Fibroblast of gingiva (primary cell): ENCODE data around the gene TENT4B.

Experiments
- DNase-seq: peaks from one replicate; pipeline ENCODE4 v3.0.0-alpha.2; 2011; ENCODE audit warnings: low read depth

Gene TENT4B

GRCh38 chr16:50195756-50196155 lies 42.6 kb downstream of the TENT4B start:
- no peak for DNase-seq

DNA sequence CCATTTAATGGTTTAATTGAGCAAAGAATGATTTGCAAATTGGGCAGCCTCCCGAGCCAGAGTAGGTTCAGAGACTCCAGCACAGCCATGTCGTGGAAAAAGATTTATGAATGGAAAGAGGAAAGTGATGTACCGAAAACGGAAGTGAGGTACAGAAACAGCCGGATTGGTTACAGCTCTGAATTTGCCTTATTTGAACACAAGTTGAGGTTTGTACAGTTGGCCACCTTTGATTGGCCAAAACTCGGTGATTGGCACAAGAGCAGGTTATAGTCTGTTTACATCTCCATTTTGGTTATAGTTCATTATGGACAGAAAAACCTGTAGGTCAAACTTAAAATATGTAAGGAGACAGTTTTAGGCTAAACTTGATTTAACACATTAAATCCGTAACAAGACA lies 44.5 kb downstream of the TENT4B start:
- no peak for DNase-seq

DNA sequence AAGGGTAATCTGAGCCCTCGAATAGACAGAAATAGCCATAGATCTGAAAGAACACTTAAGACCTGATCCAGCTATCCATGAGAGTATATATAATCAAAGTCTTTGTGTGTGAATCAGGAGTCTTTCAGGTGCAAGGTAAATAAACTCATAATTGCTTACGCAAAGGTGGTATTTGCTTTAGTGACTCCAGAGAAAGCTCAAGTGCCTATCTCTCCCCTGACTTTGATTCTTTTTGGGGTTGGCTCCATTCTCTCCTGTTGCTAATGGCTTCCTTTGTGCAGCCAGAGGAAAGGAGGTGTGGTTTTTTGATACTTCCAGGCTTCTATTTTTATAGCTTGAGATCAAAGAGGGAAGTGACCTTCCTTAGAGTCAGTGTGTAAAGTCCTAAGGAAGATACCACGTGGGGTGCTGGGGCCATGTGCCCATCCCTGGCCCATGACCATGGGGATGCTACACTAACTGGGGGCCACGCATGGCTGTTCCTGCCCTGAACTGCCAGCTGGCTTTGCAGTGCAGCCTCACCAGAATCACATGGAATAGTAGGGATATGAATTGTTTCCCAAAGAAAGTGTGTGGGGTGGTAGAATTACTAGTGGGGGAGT lies 45.8 kb downstream of the TENT4B start:
- no peak for DNase-seq

- peak; percentile 23 for DNase-seq
These were observed 48.7 kb downstream of the TENT4B start for GRCh38 chr16:50201787-50202186.

GRCh38 chr16:50202926-50203624 lies 50.0 kb downstream of the TENT4B start:
- DNase-seq, result peak; percentile 95

DNA sequence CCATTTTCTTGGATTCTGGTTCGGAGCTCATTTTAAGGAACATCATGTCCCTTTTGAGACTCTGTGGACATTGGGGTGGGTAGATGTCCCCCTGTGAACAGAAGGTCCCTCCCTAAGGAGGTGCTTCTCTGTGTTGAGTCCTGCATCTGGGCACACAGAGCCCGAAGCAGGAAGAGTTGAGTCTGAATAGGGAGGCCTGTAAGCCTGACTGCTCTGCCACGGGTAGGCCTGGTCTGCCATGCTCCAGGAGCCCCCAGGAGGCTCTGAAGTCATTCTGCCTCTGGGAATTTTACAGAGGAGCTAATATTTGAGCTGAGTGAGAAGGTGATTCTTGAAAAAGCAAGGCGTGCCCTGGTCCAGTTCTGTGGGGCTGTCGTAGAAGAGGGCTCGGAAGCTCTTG lies 50.6 kb downstream of the TENT4B start:
- DNase-seq, result no peak

DNA sequence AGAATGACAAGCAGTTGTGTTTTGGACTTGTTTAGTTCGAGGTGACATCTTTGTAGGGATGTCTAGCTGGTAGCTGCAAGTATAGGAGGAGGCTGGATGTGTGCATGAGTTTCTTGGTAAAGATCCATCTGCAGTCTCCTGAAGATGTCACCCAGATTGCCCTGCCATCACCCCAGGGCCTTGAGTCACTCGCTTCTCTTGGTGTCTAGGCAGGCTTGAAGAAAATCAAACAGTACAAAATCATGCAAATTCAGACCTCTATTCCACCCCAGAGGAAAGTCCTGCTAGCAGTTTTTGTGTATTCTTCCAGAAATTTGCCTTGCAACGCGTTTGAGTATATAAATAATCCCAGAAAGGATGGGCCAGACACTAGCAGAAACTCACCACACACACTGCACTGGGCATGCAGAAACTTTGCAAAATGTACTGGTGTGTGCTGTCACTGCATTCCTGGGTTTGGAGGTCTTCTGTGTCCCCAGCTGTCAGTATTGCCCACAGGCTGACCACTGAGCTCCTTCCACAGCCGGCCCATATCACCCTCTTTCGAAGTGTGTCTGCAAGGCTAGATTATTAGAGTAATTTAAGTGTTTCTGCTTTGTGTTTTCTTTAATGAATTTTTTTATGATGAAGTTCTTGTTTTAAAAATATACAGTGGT lies 51.5 kb downstream of the TENT4B start:
- DNase-seq, result no peak

DNA sequence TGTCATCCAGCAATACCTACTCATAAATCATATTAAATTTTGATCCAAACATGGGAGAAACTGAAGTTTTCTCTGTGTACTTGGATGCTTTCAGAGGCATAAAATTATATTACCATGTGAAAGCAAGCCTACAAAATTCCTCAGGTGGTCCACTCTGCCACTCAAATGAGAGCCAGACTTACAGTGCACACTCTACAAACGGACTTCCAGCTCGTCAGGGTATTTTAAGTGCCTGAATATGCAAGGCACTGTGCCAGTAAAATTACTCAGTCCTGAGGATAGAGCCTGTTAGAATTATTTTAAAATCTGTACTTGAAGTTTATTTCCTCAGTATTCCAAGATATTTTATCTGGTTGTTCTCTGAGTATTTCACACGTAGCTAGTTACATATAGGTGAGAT lies 54.5 kb downstream of the TENT4B start:
- DNase-seq, result peak; percentile 42

GRCh38 chr16:50208460-50208931 lies 55.4 kb downstream of the TENT4B start:
- DNase-seq, result peak; percentile 31

GRCh38 chr16:50209546-50210265 lies 56.6 kb downstream of the TENT4B start:
- DNase-seq, result peak; percentile 15

GRCh38 chr16:50210266-50211038 lies 57.3 kb downstream of the TENT4B start:
- peak; percentile 87 for DNase-seq

DNA sequence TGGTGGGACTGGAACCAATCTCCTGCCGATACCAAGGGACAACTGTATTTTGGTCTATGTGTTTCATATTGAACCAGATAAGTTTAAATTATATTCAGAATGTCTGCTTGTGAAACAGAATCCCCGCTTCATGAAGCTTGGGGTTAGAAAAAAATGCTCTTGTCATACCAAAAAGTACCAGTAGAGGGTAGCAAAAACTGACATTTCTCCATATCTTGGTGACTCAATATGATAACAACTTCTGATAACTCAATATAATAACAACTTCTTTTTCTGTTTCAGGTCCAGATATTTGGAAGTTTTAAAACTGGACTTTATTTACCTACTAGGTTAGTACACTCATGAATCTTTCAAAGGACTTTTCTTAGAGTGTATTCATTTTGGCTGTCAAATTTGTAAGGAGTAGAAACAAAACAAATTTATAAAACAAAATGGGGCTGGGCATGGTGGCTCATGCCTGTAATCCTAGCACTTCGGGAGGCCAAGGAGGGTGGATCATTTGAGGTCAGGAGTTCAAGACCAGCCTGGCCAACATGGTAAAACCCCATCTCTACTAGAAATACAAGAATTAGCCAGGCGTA lies 60.9 kb downstream of the TENT4B start:
- peak; percentile 32 for DNase-seq

- DNase-seq, result no peak
These were observed 62.6 kb downstream of the TENT4B start for GRCh38 chr16:50215680-50216079.

DNA sequence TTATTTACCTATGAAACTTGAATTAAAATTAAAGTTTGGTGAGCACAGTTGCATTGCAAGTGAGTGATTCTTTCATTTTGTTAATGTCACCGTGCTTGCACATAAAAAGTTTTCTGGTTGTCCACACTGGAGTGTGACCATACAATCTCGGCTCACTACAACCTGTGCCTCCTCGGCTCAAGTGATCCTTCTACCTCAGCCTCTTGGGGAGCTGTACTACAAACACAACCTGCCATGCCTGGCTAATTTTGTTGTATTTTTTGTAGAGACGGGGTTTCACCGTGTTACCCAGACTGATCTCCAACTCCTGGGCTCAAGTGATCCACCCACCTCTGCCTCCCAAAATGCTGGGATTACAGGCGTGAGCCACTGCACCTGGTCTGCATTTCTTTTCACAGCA lies 63.1 kb downstream of the TENT4B start:
- no peak for DNase-seq

GRCh38 chr16:50219402-50219975 lies 66.4 kb downstream of the TENT4B start:
- DNase-seq, result no peak

DNA sequence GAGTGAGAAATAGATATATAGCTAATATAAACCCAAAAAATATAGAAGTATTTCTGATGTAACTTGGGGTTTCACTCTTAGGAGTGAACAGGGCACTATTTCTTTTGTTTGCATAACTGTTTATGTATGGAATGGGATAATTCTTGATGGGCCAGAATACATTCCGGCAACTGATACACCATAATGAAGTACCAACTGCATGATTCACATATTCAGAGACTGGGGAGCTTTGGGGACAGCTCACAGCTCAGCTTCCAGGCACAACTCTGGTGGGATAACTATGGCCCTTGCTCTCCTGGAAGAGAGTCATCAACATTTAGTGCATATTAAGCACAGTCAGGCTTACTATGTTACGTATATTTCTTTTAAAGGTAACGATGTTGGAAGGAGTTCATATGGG lies 71.2 kb downstream of the TENT4B start:
- no peak for DNase-seq

GRCh38 chr16:50227120-50227519 lies 74.0 kb downstream of the TENT4B start:
- DNase-seq, result no peak

- DNase-seq, result no peak
These were observed 74.6 kb downstream of the TENT4B start for GRCh38 chr16:50227665-50228064.

GRCh38 chr16:50228364-50228868 lies 75.3 kb downstream of the TENT4B start:
- no peak for DNase-seq

DNA sequence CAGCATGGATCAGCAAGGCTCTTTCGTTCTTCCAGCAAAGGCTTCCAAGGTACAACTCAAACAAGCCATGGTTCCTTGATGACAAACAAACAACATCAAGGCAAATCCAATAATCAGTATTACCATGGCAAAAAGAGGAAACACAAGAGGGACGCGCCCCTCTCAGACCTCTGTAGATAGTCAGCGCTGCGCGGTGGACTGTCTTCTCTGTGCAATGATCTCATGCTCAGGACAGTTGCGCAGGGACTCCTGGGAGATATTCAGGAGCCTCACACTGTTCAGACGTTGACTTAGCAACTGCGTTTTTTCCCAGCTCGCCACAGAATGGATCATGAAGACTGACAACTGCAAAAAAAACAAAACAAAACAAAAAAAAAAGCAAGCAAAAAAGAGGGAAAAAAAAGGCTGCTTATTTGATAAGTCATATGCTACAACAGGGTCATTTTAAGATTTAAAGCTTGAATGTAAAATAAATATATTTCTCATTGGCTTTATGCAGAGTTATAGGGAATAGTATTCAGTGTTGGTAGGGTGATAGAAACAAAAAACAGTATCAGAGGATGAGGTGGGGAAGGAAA lies 76.1 kb downstream of the TENT4B start:
- no peak for DNase-seq
